Muscle of back (tissue), 11 donors: ENCODE data around the gene ZNF335. TPM values are rescaled to one million over a fixed set of nuclear protein-coding genes. Genes with fewer than 3 reads are reported as not detected.
A peak's percentile ranks its signal among the peaks of the same experiment; 100 is the strongest.
"Not testable (repeated sequence)": the region's sequence is repeated elsewhere in the genome, so short reads cannot be mapped to it uniquely, and the experiment has no call there.

ENCODE experiments used
- DNase-seq, 3 donors: peaks; one replicate each; pipeline versions ENCODE4 v3.0.0 to v3.0.0-alpha.2; 2013
- polyA plus RNA-seq, 10 donors: library from polyadenylated mRNA; unstranded; fragments of 120-200 nt; gene quantifications; one replicate each; pipeline ENCODE4 v1.2.1, GENCODE V29; 2013; ENCODE audit not compliant: insufficient read length in 10 of 10

The ZNF335 gene
- polyA plus RNA-seq, 10 donors, result 7.9 to 12.0 (median 9.4) TPM

GRCh38 chr20:45934046-45934585, 37.9 kb downstream of the ZNF335 start:
- peak in 1 of 3 donors; percentile 82 for DNase-seq

- peak; percentile 54 to 85 (median 66) for DNase-seq
These were observed 38.5 kb downstream of the ZNF335 start for GRCh38 chr20:45933266-45934045.

GRCh38 chr20:45931680-45932079, 40.3 kb downstream of the ZNF335 start:
- not testable (repeated sequence) for DNase-seq

GRCh38 chr20:45927071-45927878, 44.7 kb downstream of the ZNF335 start:
- no peak for DNase-seq

GRCh38 chr20:45926731-45927070, 45.3 kb downstream of the ZNF335 start:
- DNase-seq, result no peak

GRCh38 chr20:45925821-45926506, 46.0 kb downstream of the ZNF335 start:
- no peak for DNase-seq

GRCh38 chr20:45924391-45925261, 47.4 kb downstream of the ZNF335 start:
- DNase-seq, result peak in 2 of 3 donors; percentile 55 to 78

- no peak for DNase-seq
These were observed 50.4 kb downstream of the ZNF335 start for GRCh38 chr20:45921337-45922189.

- no peak for DNase-seq
These were observed 51.3 kb downstream of the ZNF335 start for GRCh38 chr20:45920462-45921336.

- peak in 2 of 3 donors; percentile 76 to 85 for DNase-seq
These were observed 52.2 kb downstream of the ZNF335 start for GRCh38 chr20:45919542-45920399.

GRCh38 chr20:45918779-45919537, 53.0 kb downstream of the ZNF335 start:
- no peak for DNase-seq

GRCh38 chr20:45918182-45918737, 53.7 kb downstream of the ZNF335 start:
- peak in 2 of 3 donors; percentile 33 to 73 for DNase-seq

GRCh38 chr20:45917790-45918141, 54.2 kb downstream of the ZNF335 start:
- peak in 2 of 3 donors; percentile 68 to 89 for DNase-seq

- no peak for DNase-seq
These were observed 58.9 kb downstream of the ZNF335 start for GRCh38 chr20:45913116-45913515.

GRCh38 chr20:45912344-45912682, 59.7 kb downstream of the ZNF335 start:
- DNase-seq, result no peak

GRCh38 chr20:45911486-45912343, 60.3 kb downstream of the ZNF335 start, which contains the start of gene PLTP:
Gene PLTP (minus strand): TSS chr20:45912155. CDS start chr20:45911452, 703 bp downstream.
- DNase-seq, result peak; percentile 51 to 88 (median 75)
